ENCODE results near the gene CALCOCO1.

Gene CALCOCO1

GRCh38 chr12:53733051-53733806 is 6.0 kb upstream of the CALCOCO1 start:
- DNase-seq (ENCODE audit: extremely low read depth, low read depth): no peak

GRCh38 chr12:53729644-53730043 is 2.4 kb upstream of the CALCOCO1 start:
- DNase-seq (ENCODE audit: extremely low read depth, low read depth): no peak

More at GRCh38 chr12:53733051-53733806, 6.0 kb upstream of the CALCOCO1 start:
- no peak for TF ChIP-seq CTCF (IDR thresholded peaks at IDR 0.05; ENCODE audit: low read depth, low read length)

GRCh38 chr12:53728206-53728605 is 954 bp upstream of the CALCOCO1 start:
- no peak for DNase-seq (ENCODE audit: extremely low read depth, low read depth)
- no peak for TF ChIP-seq CTCF (IDR thresholded peaks at IDR 0.05; ENCODE audit: low read depth, low read length)

More at GRCh38 chr12:53729644-53730043, 2.4 kb upstream of the CALCOCO1 start:
- TF ChIP-seq CTCF (IDR thresholded peaks at IDR 0.05; ENCODE audit: low read depth, low read length): no peak

DNA sequence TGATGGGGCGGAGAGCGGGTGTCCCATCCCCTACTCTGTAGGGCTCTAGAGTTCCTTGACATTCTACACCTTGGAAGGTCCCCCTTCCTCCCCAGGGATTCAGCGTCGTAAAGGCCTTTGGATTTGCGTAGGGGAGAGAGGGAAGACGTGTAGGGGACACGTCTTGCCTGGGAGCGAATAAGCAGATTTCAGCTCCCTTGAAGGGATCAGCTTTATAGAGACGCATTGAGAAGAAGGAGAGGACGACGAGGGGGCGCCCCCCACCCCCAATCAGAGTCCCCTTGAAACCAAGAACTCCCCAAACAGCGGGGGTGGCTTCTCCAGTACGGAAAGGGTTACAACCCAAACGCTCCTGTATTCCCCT is 324 bp downstream of the CALCOCO1 start:
- DNase-seq (ENCODE audit: extremely low read depth, low read depth): no peak
- no peak for TF ChIP-seq CTCF (IDR thresholded peaks at IDR 0.05; ENCODE audit: low read depth, low read length)

- DNase-seq (ENCODE audit: extremely low read depth, low read depth): no peak
- no peak for TF ChIP-seq CTCF (IDR thresholded peaks at IDR 0.05; ENCODE audit: low read depth, low read length)
Measured at GRCh38 chr12:53726341-53726740, 911 bp downstream of the CALCOCO1 start.

DNA sequence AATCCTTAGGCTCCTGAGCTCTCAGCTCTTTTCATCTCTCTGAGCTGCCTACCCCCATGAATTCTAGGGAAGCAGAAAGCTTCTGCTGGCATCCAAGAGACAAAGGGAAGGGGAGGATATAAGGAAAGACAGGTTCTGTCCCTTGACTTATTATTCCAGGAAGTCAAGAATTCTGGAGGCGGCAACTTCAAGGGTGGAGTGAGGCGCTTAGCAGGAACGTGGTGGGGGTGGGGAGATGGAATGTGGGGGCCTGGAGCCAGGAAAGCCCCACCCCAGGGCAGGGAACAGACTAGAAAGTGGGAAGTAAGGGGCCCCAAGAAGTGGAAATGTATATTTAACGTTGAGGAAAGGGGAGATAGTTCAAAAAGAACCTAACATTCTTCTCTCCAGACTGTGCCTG is 1.4 kb downstream of the CALCOCO1 start:
- no peak for DNase-seq (ENCODE audit: extremely low read depth, low read depth)
- no peak for TF ChIP-seq CTCF (IDR thresholded peaks at IDR 0.05; ENCODE audit: low read depth, low read length)

- TF ChIP-seq CTCF (IDR thresholded peaks at IDR 0.05; ENCODE audit: low read depth, low read length): no peak
- DNase-seq (ENCODE audit: extremely low read depth, low read depth): no peak
Measured at GRCh38 chr12:53722450-53723041, 4.7 kb downstream of the CALCOCO1 start.

Data from AG09319 (cell line).